Mesothelial cell of epicardium (in vitro differentiated cells): ENCODE measurements around the gene ACTL10. TPM values are rescaled to one million over a fixed set of nuclear protein-coding genes. Genes with fewer than 3 reads are reported as not detected.

ENCODE experiments used
- DNase-seq, 2 experiments: peaks; one replicate each; pipeline ENCODE4 v3.0.0; 2021; ENCODE audit warnings: low spot score in 2 of 2; ENCODE audit not compliant: unreplicated experiment in 2 of 2
- H3K27ac Mint-ChIP-seq: 2 replicates; pipeline ENCODE4 v1.8.0; 2021; ENCODE audit warnings: mixed read lengths
- H3K27me3 Mint-ChIP-seq: 2 replicates; pipeline ENCODE4 v1.8.0; 2021; ENCODE audit warnings: low read depth, mixed read lengths
- H3K36me3 Mint-ChIP-seq: 2 replicates; pipeline ENCODE4 v1.8.0; 2021; ENCODE audit warnings: mixed read lengths
- H3K4me1 Mint-ChIP-seq: 2 replicates; pipeline ENCODE4 v1.8.0; 2021; ENCODE audit warnings: mixed read lengths
- H3K4me3 Mint-ChIP-seq: 2 replicates; pipeline ENCODE4 v1.8.0; 2021; ENCODE audit warnings: mild to moderate bottlenecking, moderate library complexity, mixed read lengths
- H3K9me3 Mint-ChIP-seq: 2 replicates; pipeline ENCODE4 v1.8.0; 2021; ENCODE audit warnings: mixed read lengths
- total RNA-seq: library from RNA; stranded (reverse); gene quantifications from 3 replicates; pipeline ENCODE4 v1.2.1, GENCODE V29; 2021
- TF ChIP-seq, protein P1 (sequence below): fragments of 200-600 bp; sonication (generic); IDR thresholded peaks from one replicate; pipeline ENCODE4 v1.5.0; 2021; ENCODE audit warnings: antibody characterized with exemption; ENCODE audit not compliant: unreplicated experiment

Gene ACTL10
- total RNA-seq, 1 donor from 2014 or later: 0.63 TPM

DNA sequence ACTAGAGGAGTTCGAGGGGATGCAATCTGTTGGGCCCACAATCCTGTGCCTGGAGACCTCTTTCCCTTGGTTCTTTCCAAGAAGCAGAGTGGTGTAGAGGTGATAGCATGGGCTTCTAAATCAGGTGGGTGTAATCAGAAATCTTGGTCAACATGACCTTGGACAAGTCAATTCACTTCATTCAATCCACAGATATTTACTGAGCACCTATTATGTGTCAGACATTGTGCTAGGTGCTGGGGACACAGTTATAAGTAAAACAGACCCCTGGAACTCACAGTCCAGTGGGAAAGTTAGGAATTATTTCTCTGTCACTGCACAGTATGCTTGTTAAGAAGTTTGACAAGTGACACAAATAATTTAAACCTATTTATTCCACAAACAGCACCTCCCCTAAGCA is 22.8 kb downstream of the ACTL10 start:
- TF ChIP-seq, protein P1, sequence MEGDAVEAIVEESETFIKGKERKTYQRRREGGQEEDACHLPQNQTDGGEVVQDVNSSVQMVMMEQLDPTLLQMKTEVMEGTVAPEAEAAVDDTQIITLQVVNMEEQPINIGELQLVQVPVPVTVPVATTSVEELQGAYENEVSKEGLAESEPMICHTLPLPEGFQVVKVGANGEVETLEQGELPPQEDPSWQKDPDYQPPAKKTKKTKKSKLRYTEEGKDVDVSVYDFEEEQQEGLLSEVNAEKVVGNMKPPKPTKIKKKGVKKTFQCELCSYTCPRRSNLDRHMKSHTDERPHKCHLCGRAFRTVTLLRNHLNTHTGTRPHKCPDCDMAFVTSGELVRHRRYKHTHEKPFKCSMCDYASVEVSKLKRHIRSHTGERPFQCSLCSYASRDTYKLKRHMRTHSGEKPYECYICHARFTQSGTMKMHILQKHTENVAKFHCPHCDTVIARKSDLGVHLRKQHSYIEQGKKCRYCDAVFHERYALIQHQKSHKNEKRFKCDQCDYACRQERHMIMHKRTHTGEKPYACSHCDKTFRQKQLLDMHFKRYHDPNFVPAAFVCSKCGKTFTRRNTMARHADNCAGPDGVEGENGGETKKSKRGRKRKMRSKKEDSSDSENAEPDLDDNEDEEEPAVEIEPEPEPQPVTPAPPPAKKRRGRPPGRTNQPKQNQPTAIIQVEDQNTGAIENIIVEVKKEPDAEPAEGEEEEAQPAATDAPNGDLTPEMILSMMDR: no peak
- Mint-ChIP-seq H3K9me3 (no peaks in the 10 kb centered on the region), H3K4me3 (no peak overlapping the region), H3K4me1 (peaks cover 34% of the 10 kb centered on the region), H3K27me3 (no peaks in the 10 kb centered on the region), H3K36me3 (no peaks in the 10 kb centered on the region), H3K27ac (peak overlapping the region; percentile 95)
- DNase-seq: no peak

DNA sequence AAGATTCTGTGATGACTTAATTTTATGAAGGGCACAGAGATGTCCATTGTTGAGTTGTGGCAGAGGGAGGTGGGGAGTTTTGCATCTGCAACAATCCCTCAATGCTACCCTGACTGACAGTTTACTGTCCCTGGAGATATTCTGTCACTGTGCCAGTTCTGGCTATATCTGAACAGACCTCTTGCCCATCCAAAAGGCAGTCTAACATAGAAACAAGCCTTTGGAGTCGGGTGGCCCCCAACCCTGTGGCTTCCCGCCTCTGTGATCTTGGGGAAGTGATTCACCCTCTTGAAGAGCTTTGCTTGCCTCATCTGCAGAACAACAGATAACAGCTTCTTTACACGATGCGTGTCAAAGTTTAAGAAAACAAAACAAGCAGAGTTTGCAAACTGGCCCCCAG is 23.2 kb downstream of the ACTL10 start:
- TF ChIP-seq, protein P1: no peak
- Mint-ChIP-seq H3K4me1 (peaks cover 31% of the 10 kb centered on the region), H3K36me3 (no peaks in the 10 kb centered on the region), H3K4me3 (no peak overlapping the region), H3K9me3 (no peaks in the 10 kb centered on the region), H3K27me3 (no peaks in the 10 kb centered on the region), H3K27ac (peak overlapping the region; percentile 47)
- no peak for DNase-seq

DNA sequence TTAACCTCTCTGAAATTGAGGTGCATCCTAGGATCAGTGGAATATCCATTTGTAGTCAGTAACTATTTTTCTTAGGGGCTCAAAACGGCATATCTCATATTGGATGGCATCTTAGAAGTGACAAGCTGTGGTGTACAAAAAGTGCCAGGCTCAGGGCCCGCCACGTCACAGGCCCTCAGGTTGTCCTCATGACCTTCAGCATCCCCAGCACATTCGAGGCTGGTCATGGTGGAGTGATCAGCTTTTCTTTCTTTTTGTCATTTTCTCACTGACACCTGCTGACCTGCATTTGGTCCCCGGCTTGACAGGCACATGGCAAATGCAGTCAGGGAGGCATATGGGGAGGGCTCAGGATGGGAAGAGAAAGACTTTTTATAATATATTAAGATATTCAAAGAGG is 26.5 kb downstream of the ACTL10 start:
- Mint-ChIP-seq H3K4me1 (peaks cover 22% of the 10 kb centered on the region), H3K27ac (no peak overlapping the region), H3K4me3 (no peak overlapping the region), H3K27me3 (no peaks in the 10 kb centered on the region), H3K9me3 (no peaks in the 10 kb centered on the region), H3K36me3 (no peaks in the 10 kb centered on the region)
- no peak for DNase-seq
- TF ChIP-seq, protein P1: no peak

DNA sequence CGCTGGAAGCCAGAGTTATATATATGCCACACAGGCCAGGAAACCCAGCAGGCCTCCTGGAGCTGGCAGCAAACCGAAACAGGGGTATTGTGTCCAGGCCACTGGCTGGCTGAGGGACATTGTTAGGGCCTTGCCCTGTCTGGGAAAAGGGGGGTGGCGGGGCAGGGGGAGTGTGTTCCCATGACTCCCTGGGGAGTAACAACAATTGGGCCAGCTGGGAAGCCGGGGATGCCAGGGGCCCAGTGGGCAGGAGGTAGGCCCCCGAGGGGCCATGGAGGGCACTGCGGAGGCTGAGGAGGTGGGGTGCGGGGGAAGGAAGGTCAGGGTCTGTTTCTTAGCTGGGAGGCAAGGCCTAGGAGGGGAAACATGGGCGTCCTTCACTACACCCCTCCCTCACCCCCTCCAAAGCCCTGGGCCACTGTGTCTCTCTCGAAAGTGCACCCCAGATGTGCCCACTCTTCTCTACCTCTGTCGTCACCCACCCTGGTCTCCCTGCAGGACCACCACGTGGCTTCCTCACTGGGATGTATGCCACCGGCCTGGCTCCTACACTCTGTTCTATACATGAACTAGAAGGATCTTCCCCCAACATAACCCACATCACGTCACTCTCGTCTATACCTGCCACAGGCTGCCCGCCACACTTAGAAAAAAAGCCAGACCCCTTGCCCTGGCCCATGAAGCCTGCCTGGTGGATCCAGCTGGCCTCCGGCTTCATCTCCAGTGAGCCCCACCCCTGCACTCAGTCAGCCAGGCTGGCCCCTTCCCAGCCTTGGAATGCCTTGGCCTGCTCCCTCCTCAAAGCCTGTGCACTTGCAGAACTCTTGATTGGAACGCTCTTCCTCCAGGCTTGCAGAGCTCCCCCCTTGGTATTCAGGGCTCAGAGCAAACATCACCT is 27.2 kb downstream of the ACTL10 start:
- H3K4me1 Mint-ChIP-seq: peaks cover 15% of the 10 kb centered on the region
- no peaks in the 10 kb centered on the region for H3K36me3 Mint-ChIP-seq
- no peak for DNase-seq
- peak overlapping the region; percentile 40 for H3K27ac Mint-ChIP-seq
- TF ChIP-seq, protein P1: no peak
- no peaks in the 10 kb centered on the region for H3K27me3 Mint-ChIP-seq
- no peak overlapping the region for H3K4me3 Mint-ChIP-seq
- H3K9me3 Mint-ChIP-seq: no peaks in the 10 kb centered on the region

DNA sequence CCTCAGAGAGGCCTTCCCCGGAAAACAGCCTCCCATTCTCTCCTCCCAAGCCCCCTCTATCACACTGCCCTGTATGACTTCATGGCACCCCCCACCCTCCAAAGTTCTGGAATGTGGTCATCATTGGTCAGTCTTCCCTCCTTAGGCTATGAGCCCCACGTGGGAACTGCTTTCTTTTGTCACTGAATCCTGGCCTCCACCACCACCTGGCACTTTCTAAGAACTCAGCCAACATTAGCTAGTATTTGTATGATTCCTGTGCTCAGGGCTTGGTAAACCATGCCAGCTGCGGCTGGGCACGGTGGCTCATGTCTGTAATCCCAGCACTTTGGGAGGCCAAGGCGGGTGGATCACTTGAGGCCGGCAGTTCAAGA is 27.9 kb downstream of the ACTL10 start:
- Mint-ChIP-seq H3K36me3 (no peaks in the 10 kb centered on the region), H3K27me3 (no peaks in the 10 kb centered on the region), H3K4me3 (no peak overlapping the region), H3K4me1 (peaks cover 13% of the 10 kb centered on the region), H3K27ac (peak overlapping the region; percentile 40), H3K9me3 (no peaks in the 10 kb centered on the region)
- DNase-seq: no peak
- TF ChIP-seq, protein P1: no peak
